GM18861 (cell line): ENCODE measurements around the gene ABCC8.

Experiments used
- ATAC-seq: cut with Tn5 transposase; IDR thresholded peaks from one replicate; pipeline ENCODE4 v1.9.1; 2021; ENCODE audit not compliant: unreplicated experiment

The ABCC8 gene

DNA sequence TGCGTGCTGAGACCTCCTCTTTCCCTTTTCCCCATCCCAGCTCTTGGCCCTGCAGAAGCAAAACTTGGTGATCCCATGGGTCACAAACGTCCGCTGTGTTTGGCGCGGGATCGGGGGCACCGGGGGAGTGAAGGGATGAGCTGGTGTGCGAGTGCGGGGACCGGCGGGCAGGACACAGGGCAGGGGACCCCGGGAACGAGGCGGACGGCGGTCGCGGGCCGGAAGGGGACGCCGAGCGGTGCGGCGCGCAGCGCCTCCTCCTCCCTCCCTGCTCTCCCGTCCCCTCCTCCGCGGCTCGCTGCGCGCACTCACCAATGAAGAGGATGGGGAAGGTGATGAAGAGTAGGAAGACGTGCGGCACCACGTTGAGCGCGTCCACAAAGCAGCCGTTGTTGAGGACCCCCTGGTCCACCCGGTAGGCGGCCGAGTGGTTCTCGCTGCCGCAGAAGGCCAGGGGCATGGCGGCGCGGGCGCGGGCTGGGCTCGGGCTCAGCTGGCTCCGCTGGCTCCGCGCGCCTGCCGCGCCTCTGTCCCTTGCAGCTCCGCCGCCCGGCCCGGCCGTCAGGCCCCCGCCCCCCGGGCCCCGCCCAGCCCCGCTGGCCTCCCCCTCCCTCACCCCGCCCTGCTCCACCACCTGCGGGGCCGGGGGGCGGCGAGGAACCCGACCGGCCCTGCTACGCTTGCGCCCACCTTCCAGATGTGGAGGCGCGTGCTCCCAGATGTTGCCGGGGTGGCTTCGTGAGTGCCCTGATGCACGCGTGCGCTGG is at the start of gene ABCC8:
ABCC8 (minus strand) TSS at position 529 of the 767 bp plus-strand sequence; CDS start at position 460, 69 bp downstream.
- ATAC-seq = no peak

DNA sequence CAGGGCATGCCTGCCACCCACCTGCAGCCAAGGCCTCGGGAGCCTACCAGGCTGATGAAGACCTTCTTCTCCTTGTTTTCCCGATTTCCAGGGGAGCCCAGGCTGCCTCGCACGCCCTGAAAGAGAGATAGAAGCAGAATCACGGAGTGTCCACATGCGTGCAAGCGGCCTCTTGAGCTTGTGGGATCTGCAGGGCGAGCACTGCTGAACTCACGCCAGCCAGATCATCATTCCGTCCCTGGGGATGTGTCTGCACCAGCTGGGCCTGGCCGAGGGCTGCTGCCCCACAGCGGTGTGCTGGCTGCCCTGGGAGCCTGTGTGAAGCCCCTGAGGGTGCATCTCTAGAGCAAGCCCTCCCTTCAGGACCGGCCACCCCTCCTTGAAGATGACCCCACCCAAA is 49.7 kb upstream of the ABCC8 start:
- ATAC-seq = no peak

DNA sequence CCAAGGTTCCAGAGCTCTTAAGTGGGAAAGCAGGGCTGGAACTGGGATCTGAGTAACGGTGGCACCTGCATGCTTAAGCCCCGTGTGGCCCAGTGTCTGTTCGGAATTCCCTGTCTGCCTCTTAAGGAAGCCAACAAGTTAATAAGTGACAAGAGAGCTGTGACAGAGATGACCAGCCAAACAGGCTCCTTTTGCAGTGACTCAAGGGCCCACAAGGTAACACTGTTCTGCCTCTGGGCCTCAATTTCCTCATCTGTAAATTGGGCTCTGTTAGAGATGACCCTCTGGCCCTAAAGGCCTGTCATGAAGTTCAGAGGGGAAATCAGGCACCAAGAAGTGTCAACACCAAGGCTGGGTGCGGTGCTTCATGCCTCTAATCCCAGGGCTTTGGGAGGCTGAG is 48.9 kb upstream of the ABCC8 start:
- no peak for ATAC-seq

DNA sequence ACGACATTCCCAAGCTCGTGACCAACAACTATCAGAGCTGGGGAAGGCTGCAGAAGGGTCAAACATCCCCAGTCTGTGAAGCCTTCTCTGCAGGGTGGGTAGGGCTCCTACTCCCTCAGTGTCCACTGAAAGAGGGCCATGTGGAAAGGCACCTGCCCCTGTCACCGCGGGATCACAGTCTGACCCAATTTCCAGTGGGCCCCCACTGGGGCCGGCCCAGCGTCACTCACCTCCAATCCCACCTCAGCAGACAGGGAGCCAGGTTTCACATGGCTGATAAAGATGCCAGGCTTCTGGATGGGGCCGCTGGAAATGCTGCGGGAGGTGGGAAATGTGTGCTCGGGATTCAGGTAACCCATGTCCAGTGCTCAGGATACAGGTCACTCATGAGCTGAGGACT is 47.6 kb upstream of the ABCC8 start:
- ATAC-seq = no peak

DNA sequence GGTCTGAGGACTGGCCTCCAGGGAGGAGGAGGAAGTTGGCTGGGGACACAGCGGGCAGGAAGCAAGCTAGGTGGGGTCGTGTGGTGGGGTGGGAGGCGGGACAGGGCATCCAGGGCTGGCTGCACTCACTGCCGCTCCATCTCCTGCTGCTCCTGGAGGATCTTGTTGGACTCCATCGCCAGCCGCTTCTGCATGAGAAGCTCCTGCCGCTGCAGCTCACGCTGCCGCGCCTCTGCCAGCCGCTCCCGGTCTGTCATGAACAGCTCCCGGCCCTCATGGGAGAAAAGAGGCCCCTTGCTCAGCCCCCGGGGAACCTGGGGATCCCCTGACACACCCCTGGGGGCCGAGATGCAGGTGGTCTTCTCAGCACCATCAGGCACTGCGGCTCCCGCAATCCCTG is 46.0 kb upstream of the ABCC8 start:
- ATAC-seq = no peak

DNA sequence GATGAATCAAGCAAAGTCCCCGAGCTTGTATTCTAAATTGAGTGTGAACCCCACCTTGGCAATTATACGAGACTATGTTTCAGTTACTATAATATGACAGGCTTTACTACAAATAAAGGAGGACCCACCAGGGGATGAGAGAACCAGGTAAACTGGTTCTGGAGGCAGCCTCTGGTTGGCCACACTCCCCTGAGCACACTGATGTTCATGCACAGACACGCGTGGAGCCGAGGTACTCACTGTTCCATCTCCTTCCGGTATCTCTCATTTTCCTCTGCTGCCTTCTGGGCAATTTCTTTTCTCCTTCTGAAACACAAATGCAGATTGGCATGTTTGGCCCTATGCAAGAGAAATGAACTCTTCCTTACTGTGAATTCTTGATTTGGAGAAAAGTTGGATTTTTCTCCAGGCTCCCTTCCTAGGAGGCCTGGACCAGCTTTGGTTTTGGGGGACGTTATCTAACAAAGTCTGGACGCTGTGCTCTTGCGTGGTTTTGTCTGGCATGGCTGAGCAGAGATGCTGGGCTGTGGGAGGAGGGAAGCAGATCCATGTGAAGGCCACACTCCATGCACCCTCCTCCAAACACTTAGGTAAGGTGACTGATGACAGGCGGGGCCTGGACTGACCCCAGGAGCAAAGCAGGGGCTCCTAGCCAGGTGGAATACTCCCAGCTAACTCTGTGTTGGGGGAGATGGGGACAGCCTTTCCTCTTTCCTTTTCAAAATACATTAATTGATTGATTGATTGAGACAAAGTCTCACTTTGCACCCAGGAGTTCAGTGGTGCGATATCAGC is 44.7 kb upstream of the ABCC8 start:
- no peak for ATAC-seq

DNA sequence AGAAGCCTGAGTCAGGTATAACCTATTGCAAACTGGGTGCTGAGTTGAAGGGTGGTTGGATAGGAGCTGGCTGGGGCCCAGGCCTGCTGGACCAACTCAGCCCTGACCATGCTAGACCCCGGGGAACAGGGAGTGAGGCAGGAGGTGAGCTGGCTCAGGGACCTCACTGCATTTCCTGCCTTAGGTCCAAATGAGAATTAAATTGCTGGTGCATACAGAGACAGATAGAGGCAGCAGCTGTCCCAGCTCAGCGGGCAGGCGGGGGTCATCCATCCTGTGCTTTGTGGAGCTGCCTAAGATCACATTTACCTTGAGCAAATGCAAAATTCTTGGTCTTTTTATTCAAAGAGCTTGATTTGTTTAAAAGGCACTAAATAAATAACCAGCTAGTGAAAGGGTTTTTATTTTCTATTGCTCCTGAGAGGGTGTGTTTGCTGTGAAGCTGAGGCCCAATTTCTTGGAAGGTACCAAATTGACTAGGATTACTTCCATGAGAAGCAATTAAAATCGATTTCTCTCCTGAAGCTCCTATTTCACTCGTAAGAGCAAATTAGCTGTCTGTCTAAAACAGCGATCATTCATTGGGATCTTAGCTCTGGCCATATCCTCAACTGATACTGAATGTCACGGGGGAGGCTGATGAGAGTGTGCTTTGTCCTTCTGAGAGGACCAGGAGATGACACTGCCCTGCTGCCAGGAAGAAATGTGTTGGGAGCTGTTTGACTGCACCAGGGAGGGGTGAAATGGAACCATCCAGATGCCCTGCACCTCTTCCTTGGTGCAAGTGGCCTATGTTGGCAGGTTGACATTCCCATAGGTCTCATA is 42.6 kb upstream of the ABCC8 start:
- no peak for ATAC-seq

DNA sequence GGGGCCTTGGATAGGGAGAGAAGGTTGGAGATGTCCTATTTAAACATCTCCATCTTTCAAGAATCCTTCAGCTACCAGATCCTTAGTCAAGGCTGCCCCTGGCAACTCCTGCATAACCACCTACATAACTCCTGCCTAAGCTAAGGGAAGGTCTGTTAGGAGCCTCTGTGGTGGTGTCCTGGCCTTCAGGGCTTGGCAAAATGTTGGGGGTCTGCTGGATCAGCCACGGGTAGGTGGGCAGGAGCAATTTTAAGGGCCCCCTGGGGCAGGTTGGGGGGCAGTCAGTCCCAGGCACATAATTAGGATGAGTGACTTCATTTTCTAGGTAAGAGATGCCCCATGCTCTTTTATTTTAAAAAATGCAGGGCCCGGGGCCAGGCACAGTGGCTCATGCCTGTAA is 41.7 kb upstream of the ABCC8 start:
- no peak for ATAC-seq

DNA sequence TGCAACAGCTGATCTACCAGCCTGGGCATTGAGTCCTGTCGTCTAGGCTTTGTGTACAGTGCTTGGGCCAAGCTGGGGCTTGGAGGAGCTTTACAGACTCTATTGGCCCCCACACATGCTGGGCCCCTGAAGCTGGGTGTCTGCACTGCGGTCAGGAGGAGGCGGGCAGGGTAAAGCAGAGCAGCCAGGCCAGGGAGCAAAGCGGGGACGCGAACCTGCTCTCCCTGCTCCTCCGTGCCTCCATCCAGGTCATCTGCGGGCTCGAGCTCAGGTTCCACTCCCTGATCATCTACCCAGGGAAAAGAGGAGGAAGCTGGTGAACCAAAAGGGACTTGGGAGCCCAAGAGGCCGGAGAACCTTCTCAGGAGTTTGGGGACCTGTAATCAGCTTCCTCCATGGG is 40.5 kb upstream of the ABCC8 start:
- ATAC-seq = no peak

DNA sequence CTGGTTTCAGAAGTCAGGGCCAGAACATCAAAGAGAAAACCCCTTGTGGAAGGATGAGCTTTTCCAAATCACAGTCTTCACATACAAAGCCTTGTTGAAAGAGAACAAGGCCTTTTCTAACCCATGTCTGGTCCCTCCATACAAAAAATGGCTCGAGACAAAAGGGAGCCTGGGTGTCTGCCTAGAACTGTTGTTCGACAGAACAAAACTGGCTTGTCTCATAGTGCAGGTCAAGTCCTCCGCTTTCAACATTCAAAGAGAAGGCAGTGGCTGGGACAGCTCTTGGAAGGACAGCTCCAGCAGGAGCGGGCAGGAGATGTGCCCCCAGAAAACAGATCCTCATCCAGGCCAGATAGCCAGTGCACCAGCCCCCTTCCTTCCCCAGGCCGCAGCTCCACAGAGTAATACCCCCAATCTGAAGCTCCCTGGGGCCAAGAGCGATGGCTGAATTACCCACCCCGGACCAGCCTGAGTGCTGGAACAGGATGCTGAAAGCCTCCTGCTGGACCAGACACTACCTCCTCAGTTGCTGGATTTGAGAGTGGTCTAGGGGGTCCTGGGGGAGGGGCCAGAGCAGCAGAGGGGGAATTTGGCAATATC is 40.0 kb upstream of the ABCC8 start:
- ATAC-seq = no peak

DNA sequence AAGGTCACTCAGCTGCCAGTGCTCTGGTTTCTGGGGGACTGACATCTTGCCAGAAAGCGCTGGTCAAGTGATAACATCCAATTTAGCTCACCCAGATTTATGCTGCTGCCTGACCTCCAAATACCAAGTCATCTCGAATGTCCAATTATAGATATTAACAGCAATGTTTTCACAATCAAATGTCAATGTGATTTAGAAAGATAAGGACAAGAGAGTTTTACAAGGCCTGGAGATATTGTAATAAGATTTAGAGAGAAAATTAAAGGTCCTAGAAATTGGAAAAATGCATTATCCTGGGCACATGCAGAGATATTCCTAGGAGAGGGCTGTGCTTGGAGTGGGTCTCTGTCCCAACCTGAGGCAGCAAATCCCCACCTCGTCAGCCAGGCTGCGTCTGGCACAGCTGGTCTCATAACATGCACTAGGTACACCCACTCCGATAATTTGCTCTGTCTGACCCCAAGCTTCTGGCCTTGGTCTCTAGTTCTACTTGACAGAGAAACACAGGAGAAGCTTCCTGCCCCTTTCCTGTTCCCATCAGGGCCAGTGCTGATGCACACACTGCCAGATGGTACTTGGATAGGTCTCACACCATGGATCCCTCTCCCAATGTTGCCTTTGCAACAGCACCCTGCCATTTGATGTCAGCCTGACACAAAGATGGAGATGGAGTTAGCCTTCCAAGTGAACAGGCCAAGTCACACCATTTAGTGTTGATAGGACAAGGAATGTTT is 39.0 kb upstream of the ABCC8 start:
- ATAC-seq = no peak

DNA sequence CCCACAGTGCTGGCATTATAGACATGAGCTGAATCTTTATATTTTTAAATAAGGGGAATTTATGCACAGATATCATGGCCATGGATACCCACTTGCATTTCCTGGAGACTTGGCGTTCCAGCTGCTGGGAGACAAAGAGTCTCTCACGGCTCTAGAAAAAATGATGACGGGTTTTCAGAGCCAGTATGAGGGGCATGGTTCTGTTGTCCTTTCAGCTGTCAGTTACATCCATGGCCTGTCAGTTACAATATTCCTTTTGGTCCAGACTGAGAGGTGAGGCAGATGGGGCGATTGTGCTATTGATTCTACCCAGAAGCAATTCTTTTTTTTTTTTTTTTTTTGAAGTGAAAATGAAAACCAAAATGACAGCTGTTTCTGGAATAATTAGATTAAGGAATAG is 37.8 kb upstream of the ABCC8 start:
- no peak for ATAC-seq

DNA sequence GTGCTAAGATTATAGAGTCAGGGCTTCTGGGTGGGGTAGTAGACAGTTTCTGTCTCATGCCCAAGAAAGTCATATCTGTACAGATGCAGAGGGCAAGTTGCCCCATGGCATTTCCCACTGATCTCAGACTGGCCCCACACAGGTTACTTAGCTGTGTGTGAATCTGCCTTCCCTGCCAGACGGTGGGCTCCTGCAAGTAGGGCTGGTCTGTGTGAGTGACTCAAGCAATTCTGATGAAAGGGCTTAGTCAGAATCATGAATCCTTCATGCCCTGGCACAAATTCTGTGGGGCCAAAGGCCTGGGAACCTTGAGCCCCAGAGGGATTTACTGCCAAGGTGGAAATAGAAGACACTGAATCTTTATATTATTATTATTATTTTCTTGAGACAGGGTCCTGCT is 37.2 kb upstream of the ABCC8 start:
- ATAC-seq = no peak

DNA sequence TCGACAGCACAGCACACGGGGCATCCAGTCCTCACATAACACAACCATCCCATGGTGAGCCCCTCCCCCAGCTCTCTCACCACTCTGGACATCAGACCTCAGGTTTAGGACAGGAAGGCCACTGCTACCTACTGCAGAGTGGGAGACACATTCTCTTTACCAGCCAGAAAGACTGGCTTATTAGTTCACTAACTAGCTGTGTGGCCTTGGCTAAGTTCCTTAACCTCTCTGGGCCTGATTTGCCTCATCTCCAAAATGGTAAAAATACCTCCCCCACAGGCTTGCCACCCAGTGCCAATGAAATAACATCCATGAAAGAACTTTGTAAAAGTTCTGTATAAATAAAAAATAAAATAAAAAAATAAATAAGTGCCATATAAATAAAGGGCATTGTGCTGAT is 35.5 kb upstream of the ABCC8 start:
- ATAC-seq = no peak

DNA sequence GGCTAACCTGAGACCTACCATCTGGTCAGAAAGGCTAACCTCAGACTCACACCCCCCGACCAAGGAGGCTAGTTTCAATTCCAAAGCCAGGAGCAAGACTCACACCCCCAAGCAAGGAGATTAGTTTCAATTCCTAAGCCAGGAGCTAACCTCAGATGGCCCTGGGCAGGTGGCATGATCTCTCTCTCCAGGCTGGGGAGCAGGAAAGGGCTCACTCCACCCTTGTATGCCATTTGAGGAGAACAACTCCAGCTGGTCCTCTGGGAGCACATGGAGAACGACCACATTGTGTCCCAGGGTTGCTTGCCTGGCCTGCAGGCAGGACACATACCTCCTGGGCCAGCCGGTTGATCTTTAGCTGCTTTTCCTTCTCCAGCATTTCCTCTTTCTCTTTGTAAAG is 34.9 kb upstream of the ABCC8 start:
- ATAC-seq = no peak

DNA sequence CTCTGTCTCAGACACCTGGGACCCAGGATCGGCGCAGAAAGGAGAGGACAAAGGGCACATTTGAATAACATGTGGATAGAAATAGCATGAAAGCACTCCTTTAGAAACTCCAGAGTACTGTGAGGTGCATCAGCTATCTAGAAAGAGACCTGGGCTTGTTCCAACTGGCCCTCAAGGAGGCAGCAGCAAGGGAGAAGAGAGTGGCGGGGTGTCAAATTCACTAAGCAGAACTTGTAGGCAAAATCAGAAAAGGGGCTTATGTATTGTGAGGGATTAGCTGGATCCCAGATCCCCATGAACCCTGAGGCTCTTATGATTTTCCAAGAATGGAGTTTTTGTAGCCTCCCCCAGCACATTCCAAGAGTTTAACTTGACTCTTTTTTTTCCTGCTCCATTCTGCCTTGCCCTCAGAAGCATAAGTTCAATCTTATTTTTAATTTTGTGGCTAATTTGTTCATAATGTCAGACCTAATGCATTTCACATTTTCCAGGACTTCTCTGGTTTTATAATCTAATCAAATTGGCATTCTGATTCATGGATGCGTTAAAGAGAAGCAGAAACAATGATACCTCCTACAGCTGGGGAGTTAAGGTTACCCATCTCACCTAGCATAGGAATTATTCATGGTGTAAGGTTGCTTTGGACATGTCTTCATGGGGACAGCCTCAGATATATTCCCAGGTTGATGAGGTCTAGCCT is 34.0 kb upstream of the ABCC8 start:
- no peak for ATAC-seq

DNA sequence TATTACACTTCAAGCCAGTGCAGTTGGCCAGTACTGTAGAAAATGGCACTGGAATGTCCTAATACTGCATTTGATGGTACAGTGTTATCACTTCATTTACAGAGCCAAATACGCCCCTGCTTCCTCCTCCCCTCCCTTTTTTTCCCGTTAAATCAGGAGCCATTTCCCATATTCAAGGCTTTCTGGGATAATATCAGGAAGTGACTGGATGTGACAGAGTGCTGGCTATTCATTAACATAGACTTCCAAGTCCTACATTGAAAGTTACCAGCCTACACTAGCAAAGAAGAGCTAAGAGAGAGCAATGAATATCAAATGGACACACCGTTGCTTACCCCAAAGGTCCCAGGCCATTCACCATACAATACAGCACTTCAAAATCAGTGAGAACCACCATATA is 32.1 kb upstream of the ABCC8 start:
- no peak for ATAC-seq

DNA sequence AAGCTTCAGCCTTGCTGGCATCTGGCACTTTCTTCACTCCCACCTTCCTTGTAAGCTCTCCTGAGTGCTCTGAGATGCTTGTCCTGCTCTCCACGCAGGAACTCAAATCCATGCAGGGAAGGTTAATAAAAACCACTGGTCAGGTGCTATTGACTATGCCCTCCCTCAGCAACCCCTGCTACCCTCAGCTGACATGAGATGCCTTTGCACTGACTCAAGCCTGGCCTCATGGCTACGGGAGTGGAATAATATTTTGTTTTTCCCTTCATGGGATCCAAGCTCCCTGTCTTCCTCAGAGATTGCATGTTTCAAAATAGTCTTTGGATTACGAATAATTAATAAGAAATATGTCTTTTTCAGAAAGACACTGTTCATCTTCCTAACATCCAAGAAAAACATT is 31.7 kb upstream of the ABCC8 start:
- no peak for ATAC-seq

DNA sequence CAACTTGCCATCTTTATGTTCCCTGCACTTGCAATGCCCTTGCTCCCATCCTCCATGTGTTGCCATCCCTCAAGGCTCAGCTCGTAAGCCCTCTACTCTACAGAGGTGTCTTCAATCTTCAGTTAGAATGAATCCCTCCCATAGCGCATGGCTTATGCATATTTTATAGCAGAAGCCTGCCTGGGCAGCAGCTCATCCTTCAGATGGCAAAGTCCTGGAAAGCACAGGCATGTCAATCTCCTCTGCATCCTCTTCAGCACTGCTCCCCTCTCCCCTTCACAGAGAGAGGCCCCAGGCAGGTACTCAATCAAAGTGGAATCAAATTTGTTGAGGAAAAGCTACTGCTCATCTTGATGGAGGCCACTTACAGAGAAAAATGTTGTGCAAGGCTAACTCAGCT is 31.1 kb upstream of the ABCC8 start:
- ATAC-seq = no peak

DNA sequence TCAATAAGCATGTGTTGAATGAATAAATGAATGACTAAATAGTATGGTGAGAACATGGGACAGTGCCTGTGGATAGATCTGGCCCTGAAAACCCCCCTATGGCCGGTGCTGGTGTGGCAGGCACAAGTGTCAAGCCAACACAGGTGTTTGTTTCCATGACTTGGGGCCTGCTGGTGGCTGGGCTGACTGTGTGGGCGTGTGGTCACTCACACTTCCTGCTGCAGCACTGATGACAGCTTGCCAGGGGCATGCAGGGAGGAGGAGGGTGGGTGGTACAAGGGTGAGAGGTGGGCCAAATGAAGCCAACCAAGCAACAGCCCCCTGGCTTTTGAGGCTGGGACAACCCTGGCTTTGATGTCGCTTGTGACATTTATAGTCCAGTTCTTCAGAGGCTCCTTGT is 30.3 kb upstream of the ABCC8 start:
- no peak for ATAC-seq
